ENCODE results near the gene UBE2N.

The UBE2N gene

DNA sequence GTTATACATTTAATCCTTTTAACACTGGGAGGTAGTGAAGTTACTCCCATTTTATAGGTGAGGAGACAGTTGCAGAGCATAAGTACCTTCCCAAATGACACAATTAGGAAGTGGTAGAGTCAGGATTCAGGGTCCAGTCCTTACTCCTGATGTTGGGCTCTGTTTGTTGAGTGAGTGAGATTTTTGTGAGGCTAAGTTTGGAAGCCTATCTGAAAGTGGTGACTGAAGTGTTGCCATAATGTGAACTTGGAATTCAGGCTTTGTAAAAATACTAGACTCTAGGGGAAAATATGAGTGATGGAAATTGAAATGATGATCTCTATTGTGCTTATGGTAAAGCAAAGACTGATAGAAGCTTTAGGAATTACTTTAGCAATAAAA is 61.8 kb downstream of the UBE2N start:
- DNase-seq (ENCODE audit: low spot score), result no peak

DNA sequence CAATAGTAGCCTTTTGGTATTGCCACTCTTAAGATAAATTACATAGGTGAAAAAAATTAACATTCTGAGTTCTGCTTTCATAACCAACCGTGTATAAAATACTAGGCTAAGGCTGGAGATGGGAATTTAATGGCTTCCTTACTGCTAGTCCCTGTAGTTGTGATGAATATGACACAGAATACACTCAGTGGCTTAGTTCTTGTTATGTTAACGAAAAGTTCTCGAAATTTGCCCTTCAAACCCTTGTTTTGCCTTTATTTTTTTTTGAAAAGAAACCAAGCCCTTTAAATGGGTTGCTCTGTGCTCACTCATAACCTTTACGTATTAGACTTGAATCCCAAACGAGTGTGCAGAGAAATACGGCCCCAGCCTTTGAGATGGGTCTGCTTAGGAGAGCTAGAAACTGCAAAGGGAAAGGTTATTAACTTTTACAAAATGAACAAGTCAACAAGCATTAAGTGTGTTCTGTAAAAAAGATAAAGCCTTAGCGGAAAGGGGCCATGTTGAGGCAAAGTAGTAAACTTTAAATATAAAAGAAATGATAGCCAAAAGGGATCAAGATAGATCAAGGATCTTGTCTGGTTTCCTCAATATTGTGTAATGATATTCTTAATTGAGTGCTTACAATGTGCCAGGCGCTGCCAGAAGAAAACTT is 62.3 kb downstream of the UBE2N start:
- DNase-seq (ENCODE audit: low spot score), result peak; percentile 8

GRCh38 chr12:93378998-93379325 is 62.8 kb downstream of the UBE2N start:
- no peak for DNase-seq (ENCODE audit: low spot score)

DNA sequence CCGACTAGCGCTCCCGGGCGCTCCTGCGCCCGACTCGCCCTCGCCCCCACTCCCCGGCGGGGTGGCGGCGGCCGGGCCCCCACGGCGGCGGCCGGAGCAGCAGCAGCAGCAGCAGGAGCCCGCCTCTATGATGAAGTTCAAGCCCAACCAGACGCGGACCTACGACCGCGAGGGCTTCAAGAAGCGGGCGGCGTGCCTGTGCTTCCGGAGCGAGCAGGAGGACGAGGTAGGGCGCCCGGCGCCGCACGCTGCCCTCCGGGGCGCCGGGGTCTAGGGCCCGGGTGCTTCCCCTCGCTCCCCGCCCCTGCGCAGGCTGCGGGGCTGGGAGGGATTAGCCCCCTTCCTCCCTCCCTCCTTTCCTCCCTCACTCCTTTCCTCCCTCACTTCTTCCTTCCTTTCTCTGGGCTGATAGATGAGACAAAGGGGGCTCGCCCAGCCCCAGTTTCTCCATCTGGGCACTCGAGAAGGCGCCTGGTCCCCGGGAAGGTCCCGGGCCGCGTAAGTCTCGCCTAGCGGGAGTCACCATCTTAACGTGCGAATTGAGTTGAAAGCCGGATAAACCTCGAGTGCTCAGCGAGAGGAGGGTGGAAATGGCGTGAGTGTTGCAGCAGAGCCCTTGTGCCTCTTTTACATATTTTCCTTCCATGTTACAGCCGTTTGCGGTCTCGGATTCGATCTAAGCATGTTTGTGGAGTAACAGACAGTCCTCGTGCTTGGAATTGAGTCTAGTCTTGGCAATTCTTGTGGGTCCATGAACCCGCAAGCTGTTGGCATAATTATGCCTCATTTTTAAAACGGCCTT is 63.4 kb downstream of the UBE2N start:
- DNase-seq (ENCODE audit: low spot score), result peak; percentile 74

DNA sequence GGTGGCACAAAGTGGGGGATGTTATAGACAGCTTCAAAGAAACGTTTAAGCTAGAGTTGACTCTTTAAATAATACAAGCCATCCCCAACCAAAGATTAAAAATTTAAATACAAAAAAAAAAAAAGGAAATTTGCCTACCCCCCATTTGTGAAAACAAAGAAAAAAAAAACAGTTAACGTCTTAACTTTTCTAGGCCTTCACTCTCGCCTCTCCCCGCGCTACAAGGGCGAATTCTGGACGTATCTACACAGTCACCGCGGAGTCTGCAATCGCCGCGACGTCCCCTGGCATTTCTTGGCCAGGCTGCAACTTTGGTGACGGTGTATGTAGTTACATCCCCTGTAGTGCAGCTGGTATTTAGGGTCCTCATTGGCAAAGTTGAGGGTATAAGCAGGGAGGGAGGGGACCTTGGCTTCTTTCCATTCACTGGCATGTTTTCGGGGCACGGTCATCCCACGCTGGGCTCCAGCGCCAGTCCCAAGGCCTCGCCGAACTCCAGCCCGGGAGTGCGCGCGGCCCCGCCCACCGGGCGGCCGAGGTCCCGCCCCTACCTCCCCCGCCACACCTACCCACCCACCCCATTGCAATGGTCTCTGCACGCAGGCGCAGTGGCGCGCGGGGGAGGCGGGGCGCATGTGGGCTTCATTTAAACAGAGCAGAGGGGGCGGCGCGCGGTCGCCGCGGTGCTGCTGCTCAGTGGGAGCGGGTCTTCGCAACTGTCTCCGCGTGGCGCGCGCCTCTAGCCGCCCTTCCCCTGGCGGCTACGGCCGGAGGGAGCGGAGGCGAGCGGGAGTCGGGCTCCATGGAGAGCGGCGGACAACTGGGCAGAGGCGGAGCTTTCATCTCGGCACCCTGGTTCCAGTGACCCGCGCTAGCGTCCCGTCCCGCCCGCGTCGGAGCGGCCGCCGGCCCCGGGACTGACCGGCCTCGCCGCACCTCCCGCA is 64.2 kb downstream of the UBE2N start, which contains the start of gene NUDT4:
Gene NUDT4 (plus strand): TSS at position 674 of the 944 bp plus-strand sequence. CDS start 398 bp downstream, outside the sequence.
- peak; percentile 99 for DNase-seq (ENCODE audit: low spot score)

DNA sequence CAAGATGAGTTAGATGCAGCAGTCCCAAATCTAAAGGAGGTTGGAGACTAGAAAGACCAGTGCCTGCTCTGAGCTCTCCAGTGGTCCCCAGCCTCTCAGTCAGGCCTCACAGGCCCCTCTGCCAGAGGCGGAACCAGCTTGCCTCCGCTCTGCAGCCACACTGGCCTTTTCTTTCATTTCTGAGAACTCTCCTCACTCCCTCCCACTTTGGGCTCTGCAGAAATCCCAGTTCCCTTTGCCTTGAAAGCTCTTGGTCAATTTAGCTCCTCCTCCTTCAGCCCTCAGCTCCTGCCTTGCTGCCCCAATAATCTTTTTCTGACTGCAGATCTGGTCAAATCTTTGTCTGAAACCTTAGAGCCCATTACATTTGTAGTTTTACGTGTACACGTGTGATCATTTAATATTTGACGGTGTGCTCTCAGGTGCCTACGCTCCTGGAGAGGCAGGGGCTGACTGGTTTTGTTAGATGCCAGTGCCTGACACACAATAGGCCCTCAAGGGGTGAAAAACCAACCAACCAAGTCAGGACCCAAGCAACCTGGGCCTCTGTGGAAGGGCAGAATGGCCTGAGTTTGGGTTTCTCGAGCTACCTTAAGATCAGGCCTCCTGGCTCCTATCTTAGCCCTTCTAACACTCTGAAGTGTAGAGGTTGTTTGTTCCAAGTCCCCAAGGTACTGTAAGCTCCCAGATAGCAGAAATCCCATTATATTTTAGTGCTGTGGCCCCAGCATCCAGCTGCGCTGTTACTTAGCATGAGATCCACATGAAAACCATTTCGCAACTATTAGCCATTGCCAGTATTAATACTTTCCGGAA is 65.1 kb downstream of the UBE2N start:
- peak; percentile 17 for DNase-seq (ENCODE audit: low spot score)

GRCh38 chr12:93375906-93376305 is 65.8 kb downstream of the UBE2N start:
- no peak for DNase-seq (ENCODE audit: low spot score)

DNA sequence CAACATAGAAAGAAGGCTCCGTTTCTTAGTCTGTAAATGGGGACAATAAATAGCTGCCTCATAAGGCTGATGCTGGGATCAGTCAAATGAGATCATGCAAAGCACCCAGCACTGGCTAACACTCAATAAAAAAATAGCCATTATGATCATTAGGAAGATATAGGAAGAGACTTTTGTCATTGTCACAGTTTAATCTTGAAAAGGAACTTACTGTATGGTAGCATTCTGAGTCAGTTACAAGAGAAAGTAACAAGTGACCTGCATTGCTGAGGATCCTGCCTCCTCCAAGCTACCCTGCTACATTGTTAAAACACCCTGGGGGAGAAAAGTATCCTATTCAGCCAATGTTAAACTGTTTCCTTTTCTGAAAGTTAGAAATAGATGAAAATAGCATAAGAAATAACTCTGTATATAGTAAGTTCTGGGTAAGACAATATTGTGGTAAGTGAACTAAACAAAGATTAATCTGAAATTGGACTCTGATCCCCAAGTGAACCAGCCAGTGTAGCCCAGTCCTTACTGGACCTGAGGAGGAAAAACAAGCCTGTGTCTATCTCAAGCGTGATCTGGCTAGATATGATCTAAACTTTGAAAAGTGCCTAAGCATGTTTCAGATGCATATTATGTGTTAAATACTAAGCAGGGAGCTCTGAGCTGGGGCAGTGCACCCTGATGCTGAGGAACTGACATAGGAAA is 67.6 kb downstream of the UBE2N start:
- no peak for DNase-seq (ENCODE audit: low spot score)

DNA sequence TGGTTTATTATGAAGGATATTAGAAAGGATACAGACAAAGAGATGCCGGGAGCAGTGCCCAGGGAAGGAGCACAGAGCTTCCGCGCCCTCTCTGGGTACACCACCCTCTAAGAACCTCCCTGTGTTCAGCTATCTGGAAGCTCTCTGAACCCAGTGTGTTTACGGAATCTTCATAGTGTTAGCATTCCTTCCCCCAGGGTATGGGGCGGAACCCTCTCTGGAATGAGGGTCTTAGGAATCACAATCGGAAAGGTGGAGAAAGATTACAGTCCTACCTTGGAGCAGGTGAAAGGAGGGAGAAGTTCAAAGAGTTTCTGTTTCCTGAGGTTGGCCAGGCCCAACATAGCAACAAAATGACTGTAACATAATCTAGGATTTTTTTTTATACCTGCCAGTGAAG is 70.8 kb downstream of the UBE2N start:
- no peak for DNase-seq (ENCODE audit: low spot score)

DNA sequence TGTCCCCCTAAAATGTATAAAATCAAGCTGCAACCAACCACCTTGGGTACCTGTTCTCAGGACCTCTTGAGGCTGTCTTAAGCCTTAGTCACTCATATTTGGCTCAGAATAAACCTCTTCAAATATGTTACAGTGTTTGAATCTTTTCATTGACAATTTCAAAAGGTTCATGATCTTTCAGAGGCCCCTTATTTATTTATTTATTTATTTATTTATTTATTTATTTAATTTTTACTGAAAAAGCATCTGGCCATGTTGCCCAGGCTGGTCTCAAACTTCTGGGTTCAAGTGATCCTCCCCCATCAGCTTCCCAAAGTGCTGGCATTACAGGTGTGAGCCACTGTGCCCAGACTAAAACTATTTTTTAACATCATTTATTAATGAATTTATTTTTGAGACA is 72.2 kb downstream of the UBE2N start:
- DNase-seq (ENCODE audit: low spot score), result no peak

- no peak for DNase-seq (ENCODE audit: low spot score)
These were observed 73.0 kb downstream of the UBE2N start for GRCh38 chr12:93368766-93369165.

- no peak for DNase-seq (ENCODE audit: low spot score)
These were observed 75.3 kb downstream of the UBE2N start for GRCh38 chr12:93366422-93366821.

DNA sequence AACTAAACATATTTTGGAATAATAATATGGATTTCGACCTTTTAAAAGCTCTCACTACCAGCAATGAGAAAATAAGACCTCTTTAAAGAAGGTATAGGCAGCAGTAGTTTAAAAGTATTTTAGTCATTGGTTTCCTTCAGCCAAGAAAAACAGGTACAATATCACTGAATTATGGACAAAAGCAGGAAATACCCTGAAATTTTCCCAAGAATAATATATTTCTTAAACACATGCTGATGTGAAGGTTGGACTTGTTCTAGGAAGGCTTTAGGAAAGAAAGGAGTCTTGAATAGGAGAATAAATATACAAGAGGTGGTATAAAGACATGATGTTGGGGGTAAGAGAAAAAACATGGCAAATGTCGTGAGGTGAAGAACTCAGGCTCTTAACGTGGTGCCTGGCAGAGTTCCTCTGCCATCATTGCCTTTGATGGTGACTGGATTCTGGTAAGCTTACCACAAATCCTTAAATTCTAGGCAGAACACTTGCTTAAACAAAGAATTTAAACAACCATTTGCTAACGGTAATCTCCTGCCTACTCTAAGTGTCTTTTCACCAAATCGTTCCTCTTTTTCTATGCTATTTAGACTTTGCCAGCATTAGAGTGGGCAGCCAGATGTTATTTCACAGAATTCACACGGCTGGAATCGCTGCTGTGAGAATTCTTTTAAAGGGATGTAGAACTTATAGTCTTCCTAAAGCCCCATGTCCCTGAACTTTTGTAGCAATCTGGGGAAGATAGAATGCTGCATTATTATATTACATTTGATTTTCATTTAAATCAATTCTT is 75.9 kb downstream of the UBE2N start:
- DNase-seq (ENCODE audit: low spot score), result no peak

DNA sequence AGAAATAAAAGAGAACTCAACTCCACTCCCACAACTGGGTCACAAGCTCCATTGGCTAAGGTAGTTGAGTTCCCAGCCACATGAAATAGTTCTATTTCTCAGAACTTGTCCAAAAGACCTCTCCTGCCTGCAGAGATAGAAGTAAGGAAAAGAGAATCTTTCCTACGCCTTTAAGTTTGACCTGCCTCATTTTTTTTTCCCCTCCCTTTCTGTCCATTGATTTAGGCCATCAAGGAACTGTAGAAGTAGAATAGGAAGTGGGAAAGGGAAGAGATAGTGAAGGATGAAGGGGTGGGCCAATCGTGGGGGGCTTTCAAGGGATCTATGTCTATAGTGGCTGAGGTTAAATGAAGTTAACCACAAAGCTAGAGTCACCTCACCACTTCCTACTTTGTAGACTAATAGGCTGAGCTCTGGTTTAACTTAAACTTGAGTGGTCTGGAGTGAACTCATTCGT is 77.9 kb downstream of the UBE2N start:
- no peak for DNase-seq (ENCODE audit: low spot score)

DNA sequence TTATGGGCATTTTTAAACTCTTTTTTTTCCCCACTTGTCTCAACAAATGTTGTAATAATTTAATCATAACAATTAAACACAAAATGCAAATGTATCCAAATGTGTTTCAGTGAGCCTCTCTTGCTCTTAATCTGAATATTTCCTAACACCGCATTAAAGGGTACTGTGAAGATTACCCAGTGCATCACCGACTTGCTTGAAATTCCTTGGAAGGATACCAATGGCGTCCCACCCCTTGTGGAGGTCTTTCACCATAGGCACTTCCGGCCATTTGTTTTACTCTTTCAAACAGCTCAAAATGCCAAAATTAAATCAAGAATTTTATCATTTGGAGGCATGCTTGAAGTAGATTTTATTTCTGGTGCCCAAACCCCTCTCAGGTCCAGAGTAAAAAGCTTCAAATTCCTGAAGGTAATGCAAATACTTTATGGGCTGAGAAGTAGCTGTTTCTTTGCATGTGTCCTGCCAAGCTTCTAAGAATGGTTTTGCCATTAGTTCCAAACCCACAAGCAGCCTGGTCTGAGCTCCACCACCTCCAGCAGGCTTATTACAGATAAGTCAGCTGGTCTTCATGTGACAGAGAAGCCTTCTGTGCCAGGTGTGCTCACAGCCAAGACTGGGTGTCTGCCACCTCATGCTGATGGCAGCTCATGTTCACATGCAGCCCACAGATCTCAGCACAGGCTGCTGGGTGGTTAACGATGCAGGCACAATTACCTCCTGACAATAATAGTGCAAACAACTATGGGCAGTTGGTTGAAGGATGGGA is 80.4 kb downstream of the UBE2N start:
- peak; percentile 29 for DNase-seq (ENCODE audit: low spot score)

DNA sequence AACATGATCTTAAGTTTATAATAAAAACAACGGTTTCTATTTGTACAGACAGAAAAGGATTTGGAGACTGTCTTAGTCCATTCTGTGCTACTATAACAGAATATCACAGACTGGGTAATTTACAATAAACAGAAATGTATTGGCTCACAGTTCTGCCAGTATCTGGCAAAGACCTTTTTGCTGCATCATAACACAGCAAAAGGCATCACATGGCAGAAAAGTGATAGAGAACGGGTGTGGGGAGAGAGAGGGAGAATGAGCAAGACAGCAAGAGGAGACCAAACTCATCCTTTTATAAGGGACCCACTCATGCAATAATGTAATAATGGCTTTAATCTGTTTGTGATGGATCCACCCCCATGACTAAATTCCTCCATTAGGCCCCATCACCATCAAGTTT is 81.1 kb downstream of the UBE2N start:
- DNase-seq (ENCODE audit: low spot score), result no peak

- DNase-seq (ENCODE audit: low spot score), result no peak
These were observed 82.9 kb downstream of the UBE2N start for GRCh38 chr12:93358821-93359220.

- DNase-seq (ENCODE audit: low spot score), result no peak
These were observed 83.7 kb downstream of the UBE2N start for GRCh38 chr12:93358058-93358457.

GRCh38 chr12:93356214-93356613 is 85.5 kb downstream of the UBE2N start:
- no peak for DNase-seq (ENCODE audit: low spot score)

Data from AG08396 (cell line).